Stimulated activated CD4-positive, alpha-beta T cell treated with anti-CD3 and anti-CD28 coated beads, TNF-alpha, amount 100 ng/mL, for 1 hour (primary cell): Measurements from ENCODE around the gene ULBP2.
"Not testable (repeated sequence)": the region's sequence is repeated elsewhere in the genome, so short reads cannot be mapped to it uniquely, and the experiment has no call there.

Experiments used
- DNase-seq, 3 donors: peaks; one replicate each; pipeline ENCODE4 v3.0.0-alpha.2; 2020; ENCODE audit warnings: low read depth in 3 of 3, low spot score in 1 of 3

The ULBP2 gene

DNA sequence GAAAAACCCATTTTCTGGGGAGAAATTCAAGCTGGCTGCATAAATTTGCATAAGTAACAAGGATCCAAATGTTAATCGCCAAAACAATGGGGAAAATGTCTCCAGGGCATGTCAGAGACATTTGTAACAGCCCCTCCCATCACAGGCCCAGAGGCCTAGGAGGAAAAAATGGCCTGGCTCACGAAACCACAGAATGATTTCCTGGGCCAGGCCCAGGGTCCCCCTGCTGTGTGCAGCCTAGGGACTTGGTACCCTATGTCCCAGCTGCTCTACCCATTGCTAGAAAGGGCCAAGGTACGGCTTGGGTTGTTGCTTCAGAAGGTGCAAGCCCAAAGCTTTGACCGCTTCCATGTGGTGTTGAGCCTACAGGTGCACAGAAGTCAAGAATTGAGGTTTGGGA is 33.3 kb upstream of the ULBP2 start:
- not testable (repeated sequence) for DNase-seq

GRCh38 chr6:149909701-149910470 is 31.9 kb upstream of the ULBP2 start:
- DNase-seq = no peak

DNA sequence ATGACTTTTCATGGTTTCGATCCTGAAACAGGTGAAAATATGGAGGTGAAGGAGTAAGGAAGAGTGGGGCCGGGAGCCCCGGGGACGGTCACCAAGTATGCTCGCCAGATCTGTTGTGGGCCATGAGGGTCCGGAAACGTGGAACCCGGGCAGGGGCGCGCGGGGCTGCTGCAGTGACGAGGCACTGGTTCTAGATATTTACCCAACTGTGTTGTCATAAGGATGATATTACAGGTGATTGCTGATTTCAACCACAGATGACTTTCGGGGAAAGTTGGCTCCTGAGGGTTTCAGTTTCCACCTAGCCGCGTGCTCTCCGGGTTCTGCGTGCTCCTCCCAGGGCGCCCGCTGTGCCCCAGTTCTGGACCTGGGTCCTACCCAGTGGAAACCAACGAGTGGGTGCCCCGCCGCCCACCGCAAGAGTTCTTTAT is 31.1 kb upstream of the ULBP2 start:
- no peak for DNase-seq

DNA sequence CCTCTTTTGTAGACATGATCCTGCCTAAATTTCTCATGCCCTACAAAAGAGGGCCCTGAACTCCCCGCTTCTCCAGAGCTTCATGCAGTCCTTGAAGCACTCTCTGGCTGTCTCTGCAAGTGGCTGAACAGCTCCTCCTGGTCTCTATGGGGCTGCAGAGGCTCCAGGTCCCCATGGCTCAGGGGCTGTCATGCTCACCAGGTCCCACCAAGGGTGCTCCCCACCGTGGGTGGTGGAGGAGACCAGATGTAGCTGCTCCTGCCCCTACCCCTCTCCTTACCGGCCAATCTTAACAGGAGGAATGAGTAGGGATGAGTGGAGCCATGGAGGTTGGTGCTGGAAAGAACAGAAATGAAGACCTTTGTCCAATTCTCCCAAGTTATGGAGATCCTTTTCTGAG is 29.1 kb upstream of the ULBP2 start:
- DNase-seq = not testable (repeated sequence)

DNA sequence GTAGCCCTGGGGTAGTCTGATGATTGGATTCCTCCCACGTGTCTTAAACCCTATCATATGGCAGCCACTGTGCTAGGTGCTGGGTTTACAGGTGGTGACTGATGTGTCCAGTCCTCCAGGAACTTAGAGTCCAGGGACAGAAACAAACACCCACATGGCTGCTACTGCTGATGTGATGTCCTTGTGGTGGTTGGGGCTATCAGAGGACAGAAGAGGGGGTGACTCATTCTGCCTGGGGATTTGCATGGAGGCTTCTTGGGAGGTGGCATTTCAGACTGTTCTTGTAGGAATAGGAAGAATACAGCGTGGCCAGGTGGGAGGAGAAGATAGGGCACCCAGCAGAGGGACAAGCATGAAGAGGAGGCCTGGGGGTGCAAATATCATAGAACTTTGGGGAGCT is 28.7 kb upstream of the ULBP2 start:
- DNase-seq = no peak

DNA sequence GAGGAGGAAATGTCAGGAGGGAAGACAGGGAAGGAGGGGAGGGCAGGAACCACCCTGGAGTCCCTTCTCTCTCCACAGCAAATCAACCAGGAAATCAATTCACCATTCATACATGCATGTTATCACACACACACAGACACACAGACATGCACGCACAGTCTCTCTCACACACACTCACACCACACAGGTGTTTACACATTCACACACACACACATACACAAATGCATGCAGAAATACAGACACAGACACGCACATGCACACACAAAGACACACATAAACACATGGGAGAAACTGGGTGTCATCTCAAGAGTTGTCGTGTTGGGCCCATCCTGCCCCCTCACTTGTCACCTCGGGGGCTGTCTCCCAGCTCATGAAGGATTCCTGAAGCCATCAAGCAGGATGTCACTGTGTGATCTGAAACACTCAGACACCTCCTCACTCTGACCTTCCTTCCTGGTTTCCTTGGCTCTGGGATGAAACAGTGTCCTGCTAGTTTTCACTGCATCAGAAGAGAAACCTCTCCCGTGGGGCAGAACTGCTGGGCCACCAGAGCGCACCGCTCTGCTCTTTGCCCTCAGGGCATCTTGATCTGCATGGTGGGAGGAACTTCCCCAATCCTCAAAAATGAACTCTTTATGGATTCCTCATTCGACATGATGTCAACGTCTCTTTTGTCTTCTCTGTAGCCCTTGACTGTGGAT is 28.1 kb upstream of the ULBP2 start:
- no peak for DNase-seq

DNA sequence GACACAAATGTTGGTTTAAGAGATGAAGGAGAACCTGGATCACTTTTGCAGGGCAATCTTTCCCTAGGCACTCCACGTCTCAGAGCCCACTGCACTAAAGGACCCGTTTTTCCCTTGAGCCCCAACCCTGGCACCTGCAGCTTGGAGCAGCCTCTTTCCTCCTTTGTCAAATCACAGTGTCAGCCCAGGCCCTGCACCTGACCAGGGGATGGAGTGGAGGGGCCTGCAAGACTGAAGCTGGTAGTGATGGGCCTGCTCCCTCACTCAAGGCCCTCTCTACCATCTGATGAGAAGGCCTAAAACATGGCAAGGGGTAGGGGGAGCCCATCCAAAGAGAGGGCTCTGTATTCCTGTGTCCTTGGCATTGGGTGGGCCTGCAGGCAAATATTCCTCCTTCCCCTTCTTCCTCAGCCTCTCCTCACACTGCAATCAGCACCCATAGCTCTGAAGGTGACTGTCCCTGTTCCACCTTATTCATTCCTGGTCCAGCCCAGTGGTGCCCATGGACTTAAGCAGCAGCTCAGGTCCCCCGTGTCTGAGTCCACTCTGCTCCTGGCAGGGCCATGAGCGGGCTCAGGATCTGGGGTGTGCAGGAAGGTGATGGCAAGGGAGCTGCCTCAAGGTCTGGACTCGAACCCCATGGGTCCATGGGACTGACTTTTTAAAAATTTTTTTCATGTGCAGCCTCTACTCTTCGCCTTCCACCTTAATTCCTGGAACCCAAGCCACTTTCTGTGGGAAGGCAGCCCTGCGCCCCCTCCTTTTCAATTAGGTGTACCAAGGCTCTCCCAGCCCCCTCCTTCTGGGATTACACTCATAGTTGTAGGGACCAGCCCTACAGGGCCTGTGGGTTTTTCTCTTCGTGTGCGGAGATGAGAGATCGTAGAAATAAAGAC is 25.6 kb upstream of the ULBP2 start:
- no peak for DNase-seq

GRCh38 chr6:149917679-149918078 is 24.1 kb upstream of the ULBP2 start:
- DNase-seq = no peak

GRCh38 chr6:149918151-149918905 is 23.5 kb upstream of the ULBP2 start:
- no peak for DNase-seq

GRCh38 chr6:149919126-149919833 is 22.5 kb upstream of the ULBP2 start:
- not testable (repeated sequence) for DNase-seq

DNA sequence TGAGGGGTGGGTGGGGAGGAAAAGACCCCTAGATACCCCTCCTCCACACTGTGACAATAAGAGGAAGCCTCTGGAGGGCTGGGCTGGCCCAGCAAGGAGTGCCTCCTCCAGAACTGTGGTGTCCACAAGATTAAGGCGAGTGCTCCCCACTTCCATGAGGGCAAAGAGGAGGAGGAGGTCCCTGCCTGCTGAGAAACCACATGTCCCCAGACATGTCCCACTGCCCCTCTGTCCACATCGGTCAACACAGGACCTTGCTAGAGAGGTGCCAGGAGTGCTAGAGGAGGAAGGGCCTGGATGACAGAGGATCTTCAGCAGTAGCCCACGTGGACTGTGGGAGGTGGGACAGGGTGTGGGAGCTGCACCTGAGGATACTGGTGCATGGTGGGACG is 22.0 kb upstream of the ULBP2 start:
- DNase-seq = no peak

- DNase-seq = no peak
Measured at GRCh38 chr6:149921361-149921760, 20.5 kb upstream of the ULBP2 start.

DNA sequence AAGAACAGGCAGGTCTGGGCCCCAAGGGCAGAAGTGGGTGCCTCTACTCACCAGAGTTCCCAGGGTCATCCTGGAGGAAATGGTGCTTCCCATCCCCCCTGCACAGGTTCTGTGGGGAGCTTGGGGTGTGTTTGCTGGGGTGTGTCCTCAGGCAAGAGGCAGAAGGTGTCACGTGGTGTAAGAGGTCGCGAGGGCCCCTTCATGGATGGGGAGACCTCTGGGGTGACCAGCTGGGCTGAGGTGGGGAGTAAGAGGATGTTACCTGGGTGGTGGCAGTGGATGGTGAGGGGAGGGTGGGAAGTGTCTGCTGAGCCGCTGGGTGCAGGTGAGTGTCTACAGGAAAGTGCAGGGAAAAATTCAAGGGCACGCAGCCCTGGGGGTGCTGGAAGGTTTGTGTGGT is 19.7 kb upstream of the ULBP2 start:
- DNase-seq = not testable (repeated sequence)

DNA sequence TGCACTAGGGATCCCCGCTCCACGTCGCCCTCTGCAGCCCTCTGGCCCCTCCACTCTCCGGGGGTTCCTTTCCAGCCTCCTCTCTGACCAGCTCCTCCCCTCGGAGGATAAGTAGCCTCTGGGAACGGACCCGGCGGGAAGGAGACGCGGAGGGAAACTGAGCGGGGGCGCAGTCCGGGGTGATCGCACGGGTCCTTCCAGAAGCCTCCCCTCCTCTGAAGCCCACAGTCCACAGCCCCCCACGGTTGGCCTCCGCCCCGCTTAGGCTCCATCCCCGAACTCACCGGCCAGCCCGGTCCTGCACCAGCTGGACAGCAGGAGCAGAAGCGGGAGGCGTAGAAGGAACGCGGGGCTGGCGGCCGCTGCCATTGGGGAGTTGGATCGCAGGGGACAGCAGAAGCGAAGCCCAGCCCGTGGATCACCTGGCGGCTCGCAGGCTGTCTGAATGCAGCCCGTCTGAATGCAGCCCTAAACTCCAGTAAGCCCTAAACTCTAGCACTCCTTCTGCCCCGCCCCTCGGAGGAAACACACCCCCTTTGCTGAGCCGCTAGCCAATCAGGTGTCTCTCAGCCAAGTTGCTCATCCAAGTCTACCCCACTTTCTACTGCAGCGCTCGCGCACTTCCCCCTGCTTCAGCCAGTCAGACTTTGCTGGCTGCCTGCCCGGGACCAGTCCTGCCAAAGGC is 19.0 kb upstream of the ULBP2 start, which contains the start of gene RAET1G:
Gene RAET1G, minus strand, starts transcription at position 480 of the 685 bp plus-strand sequence. Its CDS starts 111 bp downstream, at position 369.
- DNase-seq = peak; percentile 62 to 65 (median 62)

- no peak for DNase-seq
Measured at GRCh38 chr6:149923327-149923986, 18.4 kb upstream of the ULBP2 start.

DNA sequence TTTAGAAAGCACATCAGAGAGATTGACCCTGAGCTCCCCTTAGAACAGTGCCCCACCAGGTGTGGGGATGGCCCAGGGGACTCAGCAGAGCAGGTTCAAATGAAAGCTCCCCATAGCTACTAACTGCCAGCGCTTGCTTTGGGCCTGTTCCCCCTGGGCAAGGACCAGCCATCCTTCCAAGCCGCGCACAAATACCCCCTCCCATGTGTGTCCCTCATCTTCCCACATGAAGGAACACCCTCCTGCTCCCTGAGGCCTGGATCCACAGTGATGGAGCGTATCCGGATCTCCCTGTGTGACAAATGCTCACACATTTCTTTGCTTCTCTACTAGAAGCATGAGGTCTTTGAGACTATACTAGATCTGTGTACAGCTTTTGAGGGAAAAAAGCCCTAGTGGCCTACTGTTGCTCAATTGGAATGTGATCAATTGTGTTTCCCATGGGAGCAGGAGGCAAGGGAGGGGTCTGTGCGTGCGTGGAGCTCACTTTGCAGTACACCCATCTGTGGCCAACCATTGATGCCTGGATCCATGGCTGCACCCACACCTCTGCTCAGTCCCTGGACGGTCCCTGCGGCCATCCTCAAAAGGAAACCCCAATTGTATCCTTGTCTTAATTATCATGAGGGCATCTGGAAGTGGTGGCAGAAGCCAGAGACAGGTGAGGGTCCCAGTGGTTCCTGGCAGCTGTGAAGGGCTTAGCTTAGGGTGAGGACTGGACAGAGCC is 17.4 kb upstream of the ULBP2 start:
- no peak for DNase-seq

GRCh38 chr6:149924933-149925252 is 16.9 kb upstream of the ULBP2 start:
- no peak for DNase-seq

DNA sequence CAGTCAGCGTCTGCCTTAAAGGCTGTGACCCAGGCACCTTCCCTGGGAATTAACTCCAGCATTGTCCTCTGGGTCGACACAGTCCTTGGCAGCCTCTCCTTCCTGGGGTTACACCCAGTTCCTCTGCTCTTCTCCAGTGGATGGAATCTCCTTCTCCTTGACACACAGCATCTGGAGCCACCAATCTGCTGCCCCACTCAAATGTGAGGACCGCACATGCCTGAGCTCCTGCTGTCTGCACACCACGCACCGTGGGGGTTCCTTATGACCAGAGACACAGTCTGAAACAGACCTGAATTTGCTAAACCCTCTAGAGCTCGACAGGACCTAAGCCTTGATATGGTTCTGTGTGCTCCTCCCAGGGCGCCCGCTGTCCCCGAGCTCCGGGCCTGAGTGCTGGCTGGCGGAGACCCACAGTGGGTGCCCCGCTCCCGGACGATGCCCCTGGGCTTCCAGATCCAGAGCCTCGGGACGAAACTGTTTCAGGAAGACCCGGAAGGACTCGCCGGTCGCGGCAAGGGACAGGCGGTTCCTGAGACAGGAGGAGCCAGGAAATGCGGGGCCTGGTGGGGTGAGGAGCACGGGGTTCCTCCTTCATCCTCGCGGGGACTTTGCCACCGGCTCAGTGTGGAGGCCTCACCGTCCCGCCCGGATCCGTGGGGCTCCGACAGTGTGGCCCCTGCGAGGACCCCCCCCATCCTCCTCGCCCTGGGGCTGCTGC is 16.4 kb upstream of the ULBP2 start:
- DNase-seq = no peak
